OCI-LY1 (cell line): ENCODE measurements around the gene VTI1A.

Source experiments
- H2AFZ ChIP-seq: fragments of 200-600 bp; sonication (generic), shearing (Covaris generic); 2 replicates; pipeline ENCODE4 v1.6.0; 2014; ENCODE audit warnings: antibody characterized with exemption, mild to moderate bottlenecking, low read length
- H3F3A ChIP-seq: fragments of 200-600 bp; sonication (generic), shearing (Covaris generic); 2 replicates; pipeline ENCODE4 v1.6.0; 2014; ENCODE audit warnings: mild to moderate bottlenecking, antibody characterized with exemption, low read length, moderate library complexity; ENCODE audit not compliant: insufficient read depth
- H3K27ac ChIP-seq: fragments of 200-600 bp; sonication (generic); 2 replicates; pipeline ENCODE4 v1.5.1; 2014; ENCODE audit warnings: low read length, mixed run types, mild to moderate bottlenecking, low read depth; ENCODE audit not compliant: poor library complexity, severe bottlenecking
- H3K27me3 ChIP-seq: fragments of 200-600 bp; sonication (generic); 2 replicates; pipeline ENCODE4 v1.6.0; 2014; ENCODE audit warnings: antibody characterized with exemption, mild to moderate bottlenecking, low read length, moderate library complexity; ENCODE audit not compliant: insufficient read depth
- H3K36me3 ChIP-seq: fragments of 200-600 bp; sonication (generic); 2 replicates; pipeline ENCODE4 v1.6.1; 2014; ENCODE audit warnings: mild to moderate bottlenecking, antibody characterized with exemption, low read length, moderate library complexity, mixed read lengths; ENCODE audit not compliant: insufficient read depth
- H3K4me1 ChIP-seq: fragments of 200-600 bp; sonication (generic); 2 replicates; pipeline ENCODE4 v1.5.1; 2014; ENCODE audit warnings: mild to moderate bottlenecking, low read length, moderate library complexity; ENCODE audit not compliant: insufficient read depth, severe bottlenecking
- H3K4me2 ChIP-seq: fragments of 200-600 bp; sonication (generic), shearing (Covaris generic); 2 replicates; pipeline ENCODE4 v1.6.1; 2014; ENCODE audit warnings: low read length
- H3K4me3 ChIP-seq: fragments of 200-600 bp; sonication (generic); 2 replicates; pipeline ENCODE4 v1.5.1; 2014; ENCODE audit warnings: low read length, low read depth, mild to moderate bottlenecking, mixed read lengths; ENCODE audit not compliant: poor library complexity, severe bottlenecking
- H3K79me2 ChIP-seq: fragments of 200-600 bp; shearing (Covaris generic); 2 replicates; pipeline ENCODE4 v1.6.1; 2016; ENCODE audit warnings: mixed run types, low read length, mixed read lengths; ENCODE audit not compliant: insufficient read depth
- H3K9ac ChIP-seq: fragments of 200-600 bp; sonication (generic), shearing (Covaris generic); 2 replicates; pipeline ENCODE4 v1.6.1; 2014; ENCODE audit warnings: mild to moderate bottlenecking, low read length, mixed read lengths
- H3K9me2 ChIP-seq: fragments of 200-600 bp; sonication (generic), shearing (Covaris generic); 2 replicates; pipeline ENCODE4 v1.6.1; 2014; ENCODE audit warnings: low read depth, mild to moderate bottlenecking, low read length, mixed read lengths
- H3K9me3 ChIP-seq: fragments of 200-600 bp; shearing (Covaris generic); 2 replicates; pipeline ENCODE4 v1.6.1; 2014; ENCODE audit warnings: low read length, mixed read lengths
- H4K20me1 ChIP-seq: fragments of 200-600 bp; sonication (generic), shearing (Covaris generic); 2 replicates; pipeline ENCODE4 v1.6.0; 2016; ENCODE audit warnings: mild to moderate bottlenecking, low read length; ENCODE audit not compliant: insufficient read depth
- EZH2 ChIP-seq: fragments of 200-600 bp; sonication (generic), shearing (Covaris generic); IDR thresholded peaks from 2 replicates; pipeline ENCODE4 v1.8.0; 2017; ENCODE audit warnings: borderline replicate concordance, mixed run types, mild to moderate bottlenecking, antibody characterized with exemption, low read length, moderate library complexity, mixed read lengths
- TF ChIP-seq, protein P1 (sequence below): fragments of 200-600 bp; sonication (generic), shearing (Covaris generic); IDR thresholded peaks from 2 replicates; pipeline ENCODE4 v1.5.1; 2017; ENCODE audit warnings: mild to moderate bottlenecking, antibody characterized with exemption, low read length, moderate library complexity, mixed read lengths

The VTI1A gene

DNA sequence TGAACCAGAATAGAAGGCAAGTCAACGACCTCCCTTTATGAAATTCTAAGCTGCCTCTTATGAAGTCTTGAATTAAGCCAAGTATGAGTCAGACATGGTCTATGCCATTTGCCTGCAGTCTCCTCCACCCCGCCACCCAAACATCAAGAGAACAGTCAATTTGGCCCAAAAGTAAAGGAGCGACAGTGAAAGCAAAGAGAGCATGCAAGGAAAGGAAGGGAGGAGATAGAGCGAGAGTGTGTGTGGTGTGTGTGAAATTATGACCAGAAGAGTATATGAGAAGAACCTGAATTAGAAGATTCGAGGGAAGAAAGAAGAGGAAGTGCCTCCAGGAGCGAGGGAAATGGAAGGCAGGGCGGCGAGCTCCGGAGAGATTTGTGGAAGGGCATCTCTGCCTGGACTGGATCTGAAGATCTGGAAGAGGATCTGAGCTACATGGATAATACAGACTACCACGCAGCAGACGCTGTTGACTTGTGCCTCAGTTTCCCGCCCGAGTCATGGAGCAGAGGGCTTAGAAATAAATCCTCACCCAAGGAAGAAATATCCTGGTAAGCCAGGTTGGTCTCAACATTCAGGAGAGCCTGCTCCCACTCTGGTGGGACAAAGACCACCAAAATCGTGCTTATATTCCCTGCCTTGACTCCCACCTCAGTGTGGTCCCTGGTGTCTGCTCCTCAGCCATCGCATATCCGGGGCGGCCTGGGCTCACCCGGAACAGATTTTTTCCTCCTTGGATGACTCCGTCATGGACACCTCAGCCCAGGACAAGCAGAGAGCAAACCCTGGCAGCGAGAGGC is 760 bp upstream of the VTI1A start:
- H3K27ac ChIP-seq = peak overlapping the region; percentile 42
- H2AFZ ChIP-seq = no peak overlapping the region
- peak overlapping the region; percentile 95 for H3K9ac ChIP-seq
- H3K36me3 ChIP-seq = peaks cover 43% of the 10 kb centered on the region
- H3K9me3 ChIP-seq = no peaks in the 10 kb centered on the region
- H3K9me2 ChIP-seq = no peaks in the 10 kb centered on the region
- no peaks in the 10 kb centered on the region for H4K20me1 ChIP-seq
- H3K4me3 ChIP-seq = peak overlapping the region; percentile 90
- no peaks in the 10 kb centered on the region; the same call in 1 of the 2 replicates for H3F3A ChIP-seq
- H3K4me1 ChIP-seq = peaks cover 24% of the 10 kb centered on the region
- peak overlapping the region; percentile 72 for H3K4me2 ChIP-seq
- TF ChIP-seq, protein P1, sequence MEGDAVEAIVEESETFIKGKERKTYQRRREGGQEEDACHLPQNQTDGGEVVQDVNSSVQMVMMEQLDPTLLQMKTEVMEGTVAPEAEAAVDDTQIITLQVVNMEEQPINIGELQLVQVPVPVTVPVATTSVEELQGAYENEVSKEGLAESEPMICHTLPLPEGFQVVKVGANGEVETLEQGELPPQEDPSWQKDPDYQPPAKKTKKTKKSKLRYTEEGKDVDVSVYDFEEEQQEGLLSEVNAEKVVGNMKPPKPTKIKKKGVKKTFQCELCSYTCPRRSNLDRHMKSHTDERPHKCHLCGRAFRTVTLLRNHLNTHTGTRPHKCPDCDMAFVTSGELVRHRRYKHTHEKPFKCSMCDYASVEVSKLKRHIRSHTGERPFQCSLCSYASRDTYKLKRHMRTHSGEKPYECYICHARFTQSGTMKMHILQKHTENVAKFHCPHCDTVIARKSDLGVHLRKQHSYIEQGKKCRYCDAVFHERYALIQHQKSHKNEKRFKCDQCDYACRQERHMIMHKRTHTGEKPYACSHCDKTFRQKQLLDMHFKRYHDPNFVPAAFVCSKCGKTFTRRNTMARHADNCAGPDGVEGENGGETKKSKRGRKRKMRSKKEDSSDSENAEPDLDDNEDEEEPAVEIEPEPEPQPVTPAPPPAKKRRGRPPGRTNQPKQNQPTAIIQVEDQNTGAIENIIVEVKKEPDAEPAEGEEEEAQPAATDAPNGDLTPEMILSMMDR = no peak
- TF ChIP-seq EZH2 = no peak
- no peaks in the 10 kb centered on the region for H3K27me3 ChIP-seq
- peaks cover 40% of the 10 kb centered on the region for H3K79me2 ChIP-seq

DNA sequence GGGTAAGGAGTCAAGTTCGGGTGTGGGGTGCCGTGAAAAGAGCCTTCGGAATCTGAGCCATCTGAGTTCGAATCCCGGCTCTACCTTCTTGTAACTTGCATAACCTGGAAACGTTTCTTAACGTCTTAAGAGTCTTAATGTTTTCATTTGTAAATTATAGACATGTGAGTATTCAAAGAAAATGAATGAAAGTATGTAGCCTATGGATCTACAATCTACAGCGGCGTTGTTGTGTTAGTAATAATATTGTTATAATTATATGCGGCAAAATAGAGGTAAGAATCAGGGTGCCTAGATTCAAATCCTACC is 559 bp downstream of the VTI1A start:
- no peak for TF ChIP-seq EZH2
- TF ChIP-seq, protein P1 = no peak
- Histone ChIP-seq H4K20me1 (no peaks in the 10 kb centered on the region), H3K9me2 (no peaks in the 10 kb centered on the region), H3K4me2 (peak overlapping the region; percentile 72), H3K9ac (peak overlapping the region; percentile 95), H3K36me3 (peaks cover 30% of the 10 kb centered on the region), H3K4me1 (peaks cover 24% of the 10 kb centered on the region), H3K9me3 (no peaks in the 10 kb centered on the region), H3K27ac (no peak overlapping the region), H3K4me3 (peak overlapping the region; percentile 90), H3K79me2 (peaks cover 40% of the 10 kb centered on the region), H2AFZ (no peak overlapping the region), H3F3A (no peaks in the 10 kb centered on the region; the same call in 1 of the 2 replicates), H3K27me3 (no peaks in the 10 kb centered on the region)

DNA sequence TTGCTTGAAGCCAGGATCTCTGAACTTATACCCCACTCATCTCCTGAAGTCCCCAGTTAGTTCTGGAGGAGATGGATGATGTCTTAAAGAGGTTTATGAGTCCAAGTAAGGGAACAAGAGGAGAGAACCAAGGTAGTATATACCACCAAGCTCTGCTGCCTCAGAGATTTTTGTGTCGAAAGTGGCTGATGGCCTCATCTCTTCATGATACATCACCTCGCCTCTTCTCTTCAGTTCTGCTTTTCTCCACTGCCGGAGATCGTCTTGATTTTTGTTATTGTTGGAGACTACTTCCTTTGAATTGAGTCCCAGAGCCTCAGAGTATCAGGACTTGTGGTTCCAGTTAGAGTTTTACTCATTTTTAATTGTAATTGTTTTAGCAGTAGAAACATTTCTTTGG is 1.9 kb downstream of the VTI1A start:
- Histone ChIP-seq H3K4me3 (no peak overlapping the region), H3K36me3 (peaks cover 19% of the 10 kb centered on the region), H3K27ac (no peak overlapping the region), H3K4me2 (peak overlapping the region; percentile 72; the same call in 1 of the 2 replicates), H3K4me1 (peaks cover 24% of the 10 kb centered on the region), H3K79me2 (peaks cover 40% of the 10 kb centered on the region), H2AFZ (no peak overlapping the region), H3F3A (no peaks in the 10 kb centered on the region; the same call in 1 of the 2 replicates), H3K9ac (no peak overlapping the region), H3K9me3 (no peaks in the 10 kb centered on the region), H3K27me3 (no peaks in the 10 kb centered on the region), H3K9me2 (no peaks in the 10 kb centered on the region), H4K20me1 (no peaks in the 10 kb centered on the region)
- TF ChIP-seq EZH2 = no peak
- TF ChIP-seq, protein P1 = no peak
